Neural progenitor cell (in vitro differentiated cells): Measurements from ENCODE around the gene KRTAP12-2.

Experiments used
- EZH2 ChIP-seq: fragments of 200-600 bp; sonication (generic); IDR thresholded peaks from 2 replicates; pipeline ENCODE4 v1.6.1; 2017; ENCODE audit warnings: antibody characterized with exemption, mild to moderate bottlenecking, moderate library complexity
- TF ChIP-seq, protein P1 (sequence below): fragments of 200-600 bp; sonication (generic); IDR thresholded peaks from 2 replicates; pipeline ENCODE4 v1.5.1; 2017; ENCODE audit warnings: antibody characterized with exemption, mild to moderate bottlenecking

DNA sequence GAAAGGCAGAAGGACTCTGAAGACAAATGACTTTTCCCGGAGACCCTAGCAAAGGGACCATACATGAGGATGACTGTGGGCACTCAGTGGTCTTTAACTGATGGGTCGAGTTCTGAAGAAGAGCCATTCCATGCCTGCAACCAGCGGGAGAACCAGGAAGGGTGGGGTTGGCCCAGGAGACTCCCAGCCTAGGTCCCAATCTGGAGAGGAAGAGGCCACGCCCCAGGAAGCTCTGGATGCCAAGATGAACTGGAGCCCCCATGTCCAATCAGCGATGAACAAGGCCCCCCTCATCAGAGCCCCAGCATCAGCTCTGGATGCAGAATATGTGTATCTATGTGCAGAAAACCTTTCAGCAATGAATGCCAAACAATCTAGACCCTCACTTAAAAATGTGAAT lies 26.0 kb downstream of the KRTAP12-2 start:
- no peak for TF ChIP-seq EZH2
- TF ChIP-seq, protein P1, sequence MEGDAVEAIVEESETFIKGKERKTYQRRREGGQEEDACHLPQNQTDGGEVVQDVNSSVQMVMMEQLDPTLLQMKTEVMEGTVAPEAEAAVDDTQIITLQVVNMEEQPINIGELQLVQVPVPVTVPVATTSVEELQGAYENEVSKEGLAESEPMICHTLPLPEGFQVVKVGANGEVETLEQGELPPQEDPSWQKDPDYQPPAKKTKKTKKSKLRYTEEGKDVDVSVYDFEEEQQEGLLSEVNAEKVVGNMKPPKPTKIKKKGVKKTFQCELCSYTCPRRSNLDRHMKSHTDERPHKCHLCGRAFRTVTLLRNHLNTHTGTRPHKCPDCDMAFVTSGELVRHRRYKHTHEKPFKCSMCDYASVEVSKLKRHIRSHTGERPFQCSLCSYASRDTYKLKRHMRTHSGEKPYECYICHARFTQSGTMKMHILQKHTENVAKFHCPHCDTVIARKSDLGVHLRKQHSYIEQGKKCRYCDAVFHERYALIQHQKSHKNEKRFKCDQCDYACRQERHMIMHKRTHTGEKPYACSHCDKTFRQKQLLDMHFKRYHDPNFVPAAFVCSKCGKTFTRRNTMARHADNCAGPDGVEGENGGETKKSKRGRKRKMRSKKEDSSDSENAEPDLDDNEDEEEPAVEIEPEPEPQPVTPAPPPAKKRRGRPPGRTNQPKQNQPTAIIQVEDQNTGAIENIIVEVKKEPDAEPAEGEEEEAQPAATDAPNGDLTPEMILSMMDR, result no peak
